Breast epithelium (tissue), 4 donors: ENCODE results near the gene FOCAD. TPM values are rescaled to one million over a fixed set of nuclear protein-coding genes. Genes with fewer than 3 reads are reported as not detected.

Experiments
- DNase-seq, 2 donors: peaks; one replicate each; pipeline ENCODE4 v3.0.0-alpha.2; 2019; ENCODE audit warnings: low spot score in 2 of 2
- H3K27ac ChIP-seq, 2 donors: fragments of 200-600 bp; sonication (generic) in 1 of 2; one replicate each; pipeline ENCODE4 v1.5.1; 2016 to 2019; ENCODE audit warnings: mild to moderate bottlenecking in 1 of 2
- H3K27me3 ChIP-seq, 2 donors: fragments of 200-600 bp; sonication (generic) in 1 of 2; one replicate each; pipeline versions ENCODE4 v1.5.1 to v1.6.0; 2017 to 2019; ENCODE audit warnings: control low read depth in 1 of 2, mild to moderate bottlenecking in 1 of 2
- H3K36me3 ChIP-seq: fragments of 200-600 bp; one replicate; pipeline ENCODE4 v1.5.1; 2019
- H3K4me1 ChIP-seq, 2 donors: fragments of 200-600 bp; sonication (generic); one replicate each; pipeline ENCODE4 v1.5.1; 2016 to 2019; ENCODE audit warnings: control low read depth in 1 of 2
- H3K4me3 ChIP-seq, 3 donors: fragments of 200-600 bp; sonication (generic); 1 replicate in 2 of 3; 2 replicates in 1 of 3; pipeline ENCODE4 v1.5.1; 2016 to 2019; ENCODE audit warnings: mild to moderate bottlenecking in 3 of 3, moderate library complexity in 2 of 3
- H3K9me3 ChIP-seq, 2 donors: fragments of 200-600 bp; sonication (generic) in 1 of 2; one replicate each; pipeline ENCODE4 v1.5.1; 2016 to 2019; ENCODE audit warnings: control low read depth in 1 of 2
- CTCF ChIP-seq, 3 donors: fragments of 450-650 bp; IDR thresholded peaks; one replicate each; pipeline ENCODE4 v1.5.1; 2016 to 2017; ENCODE audit warnings: antibody characterized with exemption in 3 of 3, mild to moderate bottlenecking in 3 of 3, moderate library complexity in 3 of 3
- POLR2A ChIP-seq: fragments of 450-650 bp; IDR thresholded peaks from one replicate; pipeline ENCODE4 v1.6.1; 2016; ENCODE audit warnings: antibody characterized with exemption, mild to moderate bottlenecking, moderate library complexity
- POLR2AphosphoS5 ChIP-seq, 3 donors: sonication (generic); formaldehyde crosslinking; IDR thresholded peaks; one replicate each; pipeline ENCODE4 v1.6.1; 2017; ENCODE audit warnings: antibody characterized with exemption in 3 of 3
- intact Hi-C: fragments of 100-400 bp; cut with DNase I; formaldehyde crosslinking; loops from one replicate; pipeline ENCODE4 v1.15.1; 2023; ENCODE audit warnings: low total_unique reads
- total RNA-seq, 3 donors: library from RNA; depleted of rRNA; stranded (reverse); fragments of >200 nt; gene quantifications; one replicate each; pipeline ENCODE4 v1.1.0, GENCODE V29; 2016

FOCAD gene
- total RNA-seq, 3 donors from 2014 or later = 23.4 to 48.1 (median 36.7) TPM

GRCh38 chr9:21031091-21031807 lies 347.2 kb downstream of the FOCAD start, which contains the start of gene HACD4:
Gene HACD4, minus strand, starts transcription at chr9:21031640. Its CDS starts 50 bp downstream, at chr9:21031590.
- no peaks in the 10 kb centered on the region for H3K27me3 ChIP-seq
- no peaks in the 10 kb centered on the region for H3K9me3 ChIP-seq
- peak in 1 of 2 donors; percentile 31 for DNase-seq
- no peak for TF ChIP-seq POLR2A
- no peak for TF ChIP-seq CTCF (IDR thresholded peaks at IDR 0.05)
- no peak for TF ChIP-seq POLR2AphosphoS5 (IDR thresholded peaks at IDR 0.05)
- H3K27ac ChIP-seq = peak within 1 kb of the TSS; percentile 80
- peak within 1 kb of the TSS; percentile 58 to 81 (median 69) for H3K4me3 ChIP-seq
- intact Hi-C loops = loop anchor here (5.0 kb wide), 1 partner anchor 909 kb away; no protein-coding TSS in a partner anchor
- no peaks in the 10 kb centered on the region for H3K4me1 ChIP-seq
- H3K36me3 ChIP-seq = no peaks in the 10 kb centered on the region

GRCh38 chr9:21031808-21032183 lies 347.7 kb downstream of the FOCAD start:
- TF ChIP-seq POLR2AphosphoS5 (IDR thresholded peaks at IDR 0.05) (no peak), POLR2A (no peak)
- no peaks in the 10 kb centered on the region for H3K36me3 ChIP-seq
- H3K27me3 ChIP-seq = no peaks in the 10 kb centered on the region
- no peaks in the 10 kb centered on the region for H3K9me3 ChIP-seq
- peak overlapping the region; percentile 80 for H3K27ac ChIP-seq
- no peak for DNase-seq
- H3K4me1 ChIP-seq = no peaks in the 10 kb centered on the region
- H3K4me3 ChIP-seq = peak overlapping the region; percentile 58 to 81 (median 69)
- intact Hi-C loops = loop anchor here (5.0 kb wide), 1 partner anchor 909 kb away; no protein-coding TSS in a partner anchor

- H3K4me1 ChIP-seq = no peaks in the 10 kb centered on the region
- H3K9me3 ChIP-seq = no peaks in the 10 kb centered on the region
- no peaks in the 10 kb centered on the region for H3K27me3 ChIP-seq
- TF ChIP-seq POLR2AphosphoS5 (IDR thresholded peaks at IDR 0.05) (no peak), POLR2A (no peak), CTCF (IDR thresholded peaks at IDR 0.05) (no peak)
- intact Hi-C loops = no loop called here
- no peak overlapping the region for H3K4me3 ChIP-seq
- no peaks in the 10 kb centered on the region for H3K36me3 ChIP-seq
- no peak overlapping the region for H3K27ac ChIP-seq
- no peak for DNase-seq
These were observed 353.2 kb downstream of the FOCAD start for GRCh38 chr9:21037278-21037677.

- intact Hi-C loops = no loop called here
- H3K4me1 ChIP-seq = no peaks in the 10 kb centered on the region
- H3K4me3 ChIP-seq = no peak overlapping the region
- TF ChIP-seq POLR2AphosphoS5 (IDR thresholded peaks at IDR 0.05) (no peak), CTCF (IDR thresholded peaks at IDR 0.05) (no peak), POLR2A (no peak)
- H3K9me3 ChIP-seq = no peaks in the 10 kb centered on the region
- no peaks in the 10 kb centered on the region for H3K27me3 ChIP-seq
- no peak overlapping the region for H3K27ac ChIP-seq
- no peaks in the 10 kb centered on the region for H3K36me3 ChIP-seq
- no peak for DNase-seq
These were observed 355.2 kb downstream of the FOCAD start for GRCh38 chr9:21039302-21039701.

- Histone ChIP-seq H3K27ac (no peak overlapping the region), H3K27me3 (no peaks in the 10 kb centered on the region), H3K4me3 (no peak overlapping the region), H3K36me3 (no peaks in the 10 kb centered on the region), H3K4me1 (no peaks in the 10 kb centered on the region), H3K9me3 (no peaks in the 10 kb centered on the region)
- no peak for DNase-seq
- intact Hi-C loops = no loop called here
- TF ChIP-seq POLR2AphosphoS5 (IDR thresholded peaks at IDR 0.05) (no peak), CTCF (IDR thresholded peaks at IDR 0.05) (no peak), POLR2A (no peak)
These were observed 358.4 kb downstream of the FOCAD start for GRCh38 chr9:21042466-21042865.
